H1 (cell line): ENCODE measurements around the gene TMOD4. TPM values are rescaled to one million over a fixed set of nuclear protein-coding genes. Genes with fewer than 3 reads are reported as not detected.

Experiments used
- CTCF ChIA-PET: fragments of 300-600 bp; sonication (Branson Sonifier 250); formaldehyde crosslinking; loops from one replicate; lab custom pipeline; 2021; ENCODE audit not compliant: partially characterized antibody; lab: Charles Lee
- POLR2A ChIA-PET: fragments of 300-600 bp; sonication (Branson Sonifier 250); formaldehyde crosslinking; loops from one replicate; lab custom pipeline; 2021; ENCODE audit warnings: inconsistent platforms; ENCODE audit not compliant: partially characterized antibody; lab: Charles Lee
- DNase-seq, 2 experiments: peaks; one replicate each; pipeline versions ENCODE4 v3.0.0 to v3.0.0-alpha.2; 2010 to 2022; ENCODE audit warnings: low spot score in 2 of 2, low read depth in 1 of 2, mixed read lengths in 1 of 2
- FAIRE-seq: peaks from 2 replicates; lab custom pipeline; 2011; peaks lifted over from hg19 to GRCh38; lab: Jason Lieb, UNC
- H2AFZ ChIP-seq: 2 replicates; pipeline ENCODE4 v1.8.1; 2012; ENCODE audit warnings: low read length, inconsistent platforms
- H2AK5ac ChIP-seq: 2 replicates; pipeline ENCODE4 v1.6.1; 2013; ENCODE audit warnings: low read depth, low read length
- H2BK120ac ChIP-seq: replicated peaks from 2 replicates; pipeline ENCODE3; 2013; ENCODE audit warnings: low read depth, low read length, inconsistent platforms
- H2BK12ac ChIP-seq: 2 replicates; pipeline ENCODE4 v1.6.1; 2013; ENCODE audit warnings: low read depth, low read length
- H2BK15ac ChIP-seq: 2 replicates; pipeline ENCODE4 v1.6.1; 2013; ENCODE audit warnings: low read length
- H2BK20ac ChIP-seq: 2 replicates; pipeline ENCODE4 v1.6.1; 2013; ENCODE audit warnings: low read length
- H2BK5ac ChIP-seq: 2 replicates; pipeline ENCODE4 v1.6.1; 2013; ENCODE audit warnings: low read depth, low read length
- H3K14ac ChIP-seq: 2 replicates; pipeline ENCODE4 v1.6.1; 2013; ENCODE audit warnings: inconsistent platforms; ENCODE audit not compliant: insufficient read length
- H3K18ac ChIP-seq: 2 replicates; pipeline ENCODE4 v1.6.1; 2013; ENCODE audit warnings: low read length; ENCODE audit errors: extremely low read depth
- H3K23ac ChIP-seq: 2 replicates; pipeline ENCODE4 v1.6.1; 2013; ENCODE audit warnings: inconsistent platforms; ENCODE audit not compliant: insufficient read length
- H3K23me2 ChIP-seq: 2 replicates; pipeline ENCODE4 v1.6.1; 2013; ENCODE audit warnings: low read depth, low read length
- H3K27ac ChIP-seq: 2 replicates; pipeline ENCODE4 v1.6.1; 2011; ENCODE audit warnings: low read depth, low read length, inconsistent platforms
- H3K27me3 ChIP-seq, 4 experiments: replicated peaks in 1 of 4; 1 replicate in 1 of 4; 2 replicates in 3 of 4; pipeline versions ENCODE4 v1.6.1 to v1.8.1; 2011 to 2013; ENCODE audit warnings: low read length in 3 of 4, mild to moderate bottlenecking in 3 of 4, inconsistent platforms in 2 of 4, mixed read lengths in 2 of 4, moderate library complexity in 1 of 4; ENCODE audit not compliant: control insufficient read depth in 3 of 4, insufficient read depth in 3 of 4; ENCODE audit errors: extremely low read depth in 1 of 4
- H3K36me3 ChIP-seq, 4 experiments: 2 replicates each; pipeline versions ENCODE4 v1.6.1 to v1.8.1; 2011 to 2013; ENCODE audit warnings: mild to moderate bottlenecking in 4 of 4, low read length in 3 of 4, moderate library complexity in 2 of 4, control low read depth in 1 of 4, inconsistent platforms in 1 of 4; ENCODE audit not compliant: insufficient read depth in 4 of 4, control insufficient read depth in 2 of 4
- H3K4ac ChIP-seq: replicated peaks from 2 replicates; pipeline ENCODE3; 2013; ENCODE audit warnings: low read length, low read depth, mixed read lengths, inconsistent platforms; ENCODE audit not compliant: insufficient read length
- H3K4me1 ChIP-seq, 4 experiments: replicated peaks in 1 of 4; 1 replicate in 1 of 4; 2 replicates in 3 of 4; pipeline versions ENCODE4 v1.6.1 to v1.8.1; 2011 to 2013; ENCODE audit warnings: low read length in 3 of 4, inconsistent platforms in 2 of 4, mixed read lengths in 1 of 4; ENCODE audit not compliant: insufficient read depth in 4 of 4, control insufficient read depth in 3 of 4
- H3K4me2 ChIP-seq, 2 experiments: 2 replicates each; pipeline versions ENCODE4 v1.6.1 to v1.8.1; 2011 to 2013; ENCODE audit warnings: low read depth in 2 of 2, low read length in 2 of 2, control low read depth in 1 of 2, inconsistent platforms in 1 of 2, mild to moderate bottlenecking in 1 of 2; ENCODE audit not compliant: insufficient read depth in 1 of 2
- H3K4me3 ChIP-seq, 4 experiments: fragments of 200-600, 300-600 bp in 1 of 4; sonication (generic), shearing (Covaris generic), sonication (Bioruptor Twin) in 1 of 4; 2 replicates each; pipeline versions ENCODE4 v1.5.1 to v1.8.1; 2011 to 2016; ENCODE audit warnings: low read length in 4 of 4, low read depth in 3 of 4, control low read depth in 2 of 4, inconsistent platforms in 2 of 4, mild to moderate bottlenecking in 2 of 4, mixed read lengths in 1 of 4, moderate library complexity in 1 of 4; ENCODE audit not compliant: insufficient read depth in 2 of 4; ENCODE audit errors: extremely low read depth in 1 of 4
- H3K56ac ChIP-seq: replicated peaks from 2 replicates; pipeline ENCODE3; 2013; ENCODE audit warnings: low read depth, mild to moderate bottlenecking, mixed read lengths, low read length, inconsistent platforms; ENCODE audit not compliant: insufficient read length
- H3K79me1 ChIP-seq: 2 replicates; pipeline ENCODE4 v1.6.1; 2013; ENCODE audit warnings: low read depth, low read length, control low read depth
- H3K79me2 ChIP-seq, 2 experiments: 2 replicates each; pipeline versions ENCODE4 v1.6.1 to v1.8.1; 2012 to 2013; ENCODE audit warnings: low read length in 2 of 2, mild to moderate bottlenecking in 2 of 2, inconsistent platforms in 1 of 2; ENCODE audit not compliant: insufficient read depth in 2 of 2, control insufficient read depth in 1 of 2
- H3K9ac ChIP-seq, 4 experiments: replicated peaks in 1 of 4; 1 replicate in 1 of 4; 2 replicates in 3 of 4; pipeline versions ENCODE4 v1.6.1 to v1.8.1; 2011 to 2013; ENCODE audit warnings: low read depth in 3 of 4, low read length in 3 of 4, control low read depth in 2 of 4, mild to moderate bottlenecking in 2 of 4, moderate library complexity in 2 of 4, inconsistent platforms in 1 of 4; ENCODE audit errors: extremely low read depth in 1 of 4
- H3K9me3 ChIP-seq, 2 experiments: 2 replicates each; pipeline versions ENCODE4 v1.6.1 to v1.8.1; 2012 to 2013; ENCODE audit warnings: mild to moderate bottlenecking in 2 of 2, moderate library complexity in 2 of 2, control low read depth in 1 of 2, inconsistent platforms in 1 of 2, low read depth in 1 of 2, low read length in 1 of 2, mixed read lengths in 1 of 2; ENCODE audit not compliant: insufficient read depth in 2 of 2
- H4K20me1 ChIP-seq, 2 experiments: replicated peaks in 1 of 2; 2 replicates each; pipeline versions ENCODE3 to v1.8.1; 2011 to 2013; ENCODE audit warnings: inconsistent platforms in 2 of 2, low read length in 2 of 2, mild to moderate bottlenecking in 1 of 2; ENCODE audit not compliant: insufficient read depth in 2 of 2, control insufficient read depth in 1 of 2
- H4K5ac ChIP-seq: 2 replicates; pipeline ENCODE4 v1.6.1; 2013; ENCODE audit warnings: low read length, low read depth, mixed read lengths, inconsistent platforms; ENCODE audit not compliant: insufficient read length
- H4K8ac ChIP-seq: 2 replicates; pipeline ENCODE4 v1.8.0; 2013; ENCODE audit warnings: mild to moderate bottlenecking, moderate library complexity, low read length, inconsistent platforms; ENCODE audit not compliant: insufficient read depth; ENCODE audit errors: extremely low read depth
- H4K91ac ChIP-seq: replicated peaks from 2 replicates; pipeline ENCODE3; 2013; ENCODE audit warnings: low read length, mixed read lengths, inconsistent platforms; ENCODE audit not compliant: insufficient read length
- CREB1 ChIP-seq: IDR thresholded peaks from 2 replicates; pipeline ENCODE4 v1.6.1; 2012; ENCODE audit warnings: inconsistent platforms
- CTCF ChIP-seq, 3 experiments: IDR thresholded peaks; 1 replicate in 2 of 3; 2 replicates in 1 of 3; pipeline versions ENCODE4 v1.5.1 to v1.6.1; 2011; ENCODE audit warnings: low read length in 3 of 3, mild to moderate bottlenecking in 3 of 3, inconsistent platforms in 2 of 3, low read depth in 1 of 3, moderate library complexity in 1 of 3; ENCODE audit not compliant: insufficient read depth in 1 of 3; ENCODE audit errors: control extremely low read depth in 1 of 3
- EP300 ChIP-seq, 2 experiments: IDR thresholded peaks; 1 replicate in 1 of 2; 2 replicates in 1 of 2; pipeline ENCODE4 v1.6.1; 2011 to 2012; ENCODE audit warnings: low read depth in 2 of 2, low read length in 2 of 2, mild to moderate bottlenecking in 2 of 2, borderline replicate concordance in 1 of 2, inconsistent platforms in 1 of 2, moderate library complexity in 1 of 2
- HDAC6 ChIP-seq: IDR thresholded peaks from one replicate; pipeline ENCODE4 v1.7.1; 2012; ENCODE audit warnings: low read depth, mild to moderate bottlenecking, inconsistent platforms, low read length, moderate library complexity
- NRF1 ChIP-seq: IDR thresholded peaks from 2 replicates; pipeline ENCODE4 v1.6.1; 2011; ENCODE audit warnings: mild to moderate bottlenecking, low read depth, low read length, improper control_type of control experiment
- POU5F1 ChIP-seq: IDR thresholded peaks from 2 replicates; pipeline ENCODE4 v1.6.1; 2011; ENCODE audit warnings: low read depth, mild to moderate bottlenecking, low read length, moderate library complexity
- RAD21 ChIP-seq, 2 experiments: IDR thresholded peaks in 1 of 2; conservative IDR thresholded peaks in 1 of 2; 2 replicates each; pipeline ENCODE4 v1.6.1; 2011; ENCODE audit warnings: low read depth in 2 of 2, low read length in 2 of 2, improper control_type of control experiment in 1 of 2, inconsistent platforms in 1 of 2, mild to moderate bottlenecking in 1 of 2, moderate library complexity in 1 of 2
- RBBP5 ChIP-seq: IDR thresholded peaks from 2 replicates; pipeline ENCODE4 v1.7.1; 2012; ENCODE audit warnings: low read depth, mild to moderate bottlenecking, inconsistent platforms, low read length, moderate library complexity, borderline replicate concordance
- WGBS, 2 experiments: shearing (Covaris generic) in 1 of 2; methylation state at CpG; one replicate each; pipeline versions ENCODE4 v1.1.6 to v1.1.7; 2013 to 2015; ENCODE audit warnings: low lambda C conversion rate in 2 of 2, mixed read lengths in 2 of 2, inconsistent platforms in 1 of 2, low coverage in 1 of 2, missing lambda C conversion rate in 1 of 2; ENCODE audit not compliant: insufficient replicate concordance in 2 of 2, insufficient coverage in 1 of 2, insufficient read length in 1 of 2; ENCODE audit errors: extremely low coverage in 1 of 2, missing lambda C conversion rate in 1 of 2; 5-methylcytosine and 5-hydroxymethylcytosine counted together
- long read RNA-seq, 2 experiments: library from RNA in 1 of 2; library from capped mRNA in 1 of 2; stranded (forward); transcript quantifications; one replicate each; pipeline ENCODE4 v2.0.0, GENCODE V29; 2021; ENCODE audit warnings: inconsistent platforms in 1 of 2
- polyA minus RNA-seq, 3 experiments: library from RNA; depleted of rRNA, polyadenylated mRNA; stranded (reverse); fragments of >200 nt; gene quantifications; 1 replicate in 2 of 3; 2 replicates in 1 of 3; pipeline ENCODE4 v1.2.3, GENCODE V29; 2011
- polyA plus RNA-seq, 7 experiments: library from polyadenylated mRNA; depleted of rRNA in 3 of 7; stranded (reverse) in 5 of 7; unstranded in 2 of 7; fragments of >200 nt in 5 of 7; fragments of 200-250 nt in 2 of 7; gene quantifications; 1 replicate in 5 of 7; 2 replicates in 1 of 7; 4 replicates in 1 of 7; pipeline versions ENCODE4 v1.2.1 to v1.2.3, GENCODE V29; 2011 to 2013; ENCODE audit warnings: missing spikeins in 2 of 7, mixed read lengths in 2 of 7
- total RNA-seq: library from RNA; stranded (reverse); fragmentation: NEBNext Ultra II Directional; extraction: Animal tissue kit (Norgen Biotek cat#: 25700); gene quantifications from 2 replicates; pipeline ENCODE4 v1.2.1, GENCODE V29; 2021

TMOD4 gene
- total RNA-seq (not detected in 2 replicates), polyA plus RNA-seq (2011; rRNA removed) (0.42 and 0.63 TPM in 2 replicates), polyA minus RNA-seq (2011; rRNA and poly(A)+ RNA removed) (not detected in 2 replicates)
- polyA plus RNA-seq (2011; cell fraction: cytosol; rRNA removed) = 0.27 TPM
- 0.74 TPM for polyA plus RNA-seq (2011; cell fraction: nucleus; rRNA removed)
- polyA plus RNA-seq (2012, experiment 1 of 2) = 1.1 to 1.2 TPM in 2 of 4 replicates, not detected in the others
- polyA plus RNA-seq (2012, experiment 2 of 2) = not detected
- polyA plus RNA-seq (2013, experiment 1 of 2) = not detected
- 0.17 TPM for polyA plus RNA-seq (2013, experiment 2 of 2)
- polyA minus RNA-seq (2011; cell fraction: cytosol; rRNA and poly(A)+ RNA removed) = not detected
- polyA minus RNA-seq (2011; cell fraction: nucleus; rRNA and poly(A)+ RNA removed) = not detected
- long read RNA-seq, experiment 1 = 0 reads
- long read RNA-seq, experiment 2 = 0 reads

- no peak within 1 kb of the TSS for H2BK5ac ChIP-seq
- H4K20me1 ChIP-seq = no peaks in the 10 kb centered on the region
- H3K9ac ChIP-seq = no peak within 1 kb of the TSS
- no peak within 1 kb of the TSS for H2BK15ac ChIP-seq
- no peaks in the 10 kb centered on the region for H3K23me2 ChIP-seq
- peaks cover 9 to 48% (median 28%) of the 10 kb centered on the region in 4 experiments; a peak in 7 of 8 replicates for H3K36me3 ChIP-seq
- WGBS, 2 experiments = 93% methylated on average over 4 of the region's 4 CpGs; no CpG with 5 or more reads in 1 of the 2 experiments
- no peak within 1 kb of the TSS for H2BK12ac ChIP-seq
- no peak for FAIRE-seq
- no peaks in the 10 kb centered on the region for H3K79me2 ChIP-seq
- no peak within 1 kb of the TSS for H3K14ac ChIP-seq
- H4K91ac ChIP-seq = no peak within 1 kb of the TSS
- no peak within 1 kb of the TSS for H3K23ac ChIP-seq
- H2AFZ ChIP-seq = no peak within 1 kb of the TSS
- ChIA-PET CTCF (interaction anchor here (0.7 to 3.1 kb wide), 24 partner anchors 9 to 429 kb away, joined by 3 to 16 read pairs (median 4); partner anchors contain the start of genes MLLT11, TNFAIP8L2 and VPS72), POLR2A (interaction anchor here (1.8 kb wide), 2 partner anchors 9 to 14 kb away, joined by 8 to 9 read pairs; partner anchors contain the start of genes SCNM1 and VPS72)
- DNase-seq = no peak
- H2AK5ac ChIP-seq = no peak within 1 kb of the TSS
- H3K27me3 ChIP-seq = no peaks in the 10 kb centered on the region
- H3K79me1 ChIP-seq = no peaks in the 10 kb centered on the region
- H4K8ac ChIP-seq = 0 out of 2 replicates have a peak within 1 kb of the TSS, but pooled peaks have one; percentile 40
- H3K27ac ChIP-seq = no peak within 1 kb of the TSS
- H3K18ac ChIP-seq = no peak within 1 kb of the TSS
- H2BK20ac ChIP-seq = no peak within 1 kb of the TSS
- no peak within 1 kb of the TSS for H2BK120ac ChIP-seq
- H3K56ac ChIP-seq = no peak within 1 kb of the TSS
- H3K4ac ChIP-seq = no peak within 1 kb of the TSS
- H3K9me3 ChIP-seq = no peaks in the 10 kb centered on the region
- H3K4me1 ChIP-seq = no peaks in the 10 kb centered on the region
- H3K4me2 ChIP-seq = no peak within 1 kb of the TSS
- no peak within 1 kb of the TSS for H4K5ac ChIP-seq
- H3K4me3 ChIP-seq = no peak within 1 kb of the TSS
- TF ChIP-seq POU5F1 (no peak), HDAC6 (no peak), EP300 (IDR thresholded peaks at IDR 0.05; ENCODE audit: borderline replicate concordance in 1 of 2, low read depth in 2 of 2, low read length in 2 of 2) (no peak), RAD21 (IDR thresholded peaks at IDR 0.05 in 1 of 2, conservative IDR thresholded peaks at IDR 0.05 in 1 of 2; ENCODE audit: low read depth in 2 of 2, low read length in 2 of 2) (peak; percentile 15 to 31; a peak in 1 of 4 replicates), NRF1 (no peak), RBBP5 (no peak), CREB1 (no peak), CTCF (IDR thresholded peaks at IDR 0.05; ENCODE audit: control extremely low read depth in 1 of 3, insufficient read depth in 1 of 3, low read depth in 1 of 3, low read length in 3 of 3) (peak; percentile 37 to 67 (median 47))
Measured at GRCh38 chr1:151175863-151176262, at the start of gene TMOD4. Gene TMOD4, minus strand, starts transcription at chr1:151175981. Its CDS starts 1,106 bp downstream, at chr1:151174875.
